Measurements from ENCODE around the gene NPDC1. TPM values are rescaled to one million over a fixed set of nuclear protein-coding genes. Genes with fewer than 3 reads are reported as not detected.

Gene NPDC1
- total RNA-seq, 1 experiment from 2014 or later, result 44.1 TPM

GRCh38 chr9:137062384-137062783 lies 16.4 kb upstream of the NPDC1 start:
- DNase-seq, result no peak
- Mint-ChIP-seq H3K27ac (ENCODE audit: unreplicated experiment) (no peak overlapping the region), H3K27me3 (ENCODE audit: insufficient read depth, unreplicated experiment) (no peaks in the 10 kb centered on the region), H3K9me3 (ENCODE audit: unreplicated experiment) (no peaks in the 10 kb centered on the region), H3K4me1 (ENCODE audit: low read depth, unreplicated experiment) (no peaks in the 10 kb centered on the region), H3K4me3 (ENCODE audit: unreplicated experiment) (no peak overlapping the region), H3K36me3 (ENCODE audit: insufficient read depth, unreplicated experiment) (peaks cover 13% of the 10 kb centered on the region)
- H3K9me3 ChIP-seq, result no peaks in the 10 kb centered on the region
- TF ChIP-seq CTCF (IDR thresholded peaks at IDR 0.05; ENCODE audit: insufficient read depth in 1 of 2, low read depth in 1 of 2, low read length in 1 of 2, severe bottlenecking in 1 of 2, unreplicated experiment in 1 of 2), result no peak
- H3K36me3 ChIP-seq (ENCODE audit: control insufficient read depth, insufficient read depth, low read length), result no peaks in the 10 kb centered on the region
- no peaks in the 10 kb centered on the region for H3K4me1 ChIP-seq
- POLR2A ChIA-PET, result no interaction called here
- BruUV-seq (replicated peaks), result TSS peak; percentile 58
- no peak overlapping the region for H3K4me3 ChIP-seq (ENCODE audit: low read depth, low read length)
- intact Hi-C loops (cut with micrococcal nuclease; ENCODE audit: unreplicated experiment), result no loop called here
- CTCF ChIA-PET, result interaction anchor here (2.1 kb wide), 1 partner anchor 16 kb away, joined by 31 read pairs; the partner anchor contains the start of gene NPDC1
- H3K27me3 ChIP-seq (replicated peaks; ENCODE audit: control insufficient read depth, insufficient read depth, low read length), result no peaks in the 10 kb centered on the region

GRCh38 chr9:137058521-137059234 lies 12.7 kb upstream of the NPDC1 start:
- BruUV-seq (replicated peaks), result no TSS peak
- ChIA-PET CTCF (interaction anchor here (0.9 to 2.3 kb wide), 5 partner anchors 9 to 29 kb away, joined by 3 to 8 read pairs (median 5); partner anchors contain the start of genes NPDC1 and SAPCD2), POLR2A (no interaction called here)
- no peak overlapping the region for H3K4me3 ChIP-seq (ENCODE audit: low read depth, low read length)
- no peak for TF ChIP-seq CTCF (IDR thresholded peaks at IDR 0.05; ENCODE audit: insufficient read depth in 1 of 2, low read depth in 1 of 2, low read length in 1 of 2, severe bottlenecking in 1 of 2, unreplicated experiment in 1 of 2)
- peaks cover 18% of the 10 kb centered on the region for H3K4me1 ChIP-seq
- H3K9me3 ChIP-seq, result no peaks in the 10 kb centered on the region
- Mint-ChIP-seq H3K4me3 (ENCODE audit: unreplicated experiment) (no peak overlapping the region), H3K4me1 (ENCODE audit: low read depth, unreplicated experiment) (peaks cover 6% of the 10 kb centered on the region), H3K27me3 (ENCODE audit: insufficient read depth, unreplicated experiment) (no peaks in the 10 kb centered on the region), H3K27ac (ENCODE audit: unreplicated experiment) (no peak overlapping the region), H3K9me3 (ENCODE audit: unreplicated experiment) (no peaks in the 10 kb centered on the region), H3K36me3 (ENCODE audit: insufficient read depth, unreplicated experiment) (peaks cover 10% of the 10 kb centered on the region)
- intact Hi-C loops (cut with micrococcal nuclease; ENCODE audit: unreplicated experiment), result no loop called here
- H3K27me3 ChIP-seq (replicated peaks; ENCODE audit: control insufficient read depth, insufficient read depth, low read length), result no peaks in the 10 kb centered on the region
- no peaks in the 10 kb centered on the region for H3K36me3 ChIP-seq (ENCODE audit: control insufficient read depth, insufficient read depth, low read length)
- no peak for DNase-seq

- H3K4me1 ChIP-seq, result peaks cover 18% of the 10 kb centered on the region
- CTCF ChIA-PET, result interaction anchor here (1.0 to 2.3 kb wide), 2 partner anchors 11 to 13 kb away, joined by 3 to 6 read pairs; partner anchors contain the start of gene SAPCD2
- Mint-ChIP-seq H3K9me3 (ENCODE audit: unreplicated experiment) (no peaks in the 10 kb centered on the region), H3K4me3 (ENCODE audit: unreplicated experiment) (no peak overlapping the region), H3K27me3 (ENCODE audit: insufficient read depth, unreplicated experiment) (no peaks in the 10 kb centered on the region), H3K4me1 (ENCODE audit: low read depth, unreplicated experiment) (peaks cover 6% of the 10 kb centered on the region), H3K27ac (ENCODE audit: unreplicated experiment) (no peak overlapping the region), H3K36me3 (ENCODE audit: insufficient read depth, unreplicated experiment) (peaks cover 4% of the 10 kb centered on the region)
- no TSS peak for BruUV-seq (replicated peaks)
- H3K9me3 ChIP-seq, result no peaks in the 10 kb centered on the region
- no peaks in the 10 kb centered on the region for H3K27me3 ChIP-seq (replicated peaks; ENCODE audit: control insufficient read depth, insufficient read depth, low read length)
- POLR2A ChIA-PET, result no interaction called here
- no peak for DNase-seq
- H3K4me3 ChIP-seq (ENCODE audit: low read depth, low read length), result no peak overlapping the region
- intact Hi-C loops (cut with micrococcal nuclease; ENCODE audit: unreplicated experiment), result no loop called here
- no peaks in the 10 kb centered on the region for H3K36me3 ChIP-seq (ENCODE audit: control insufficient read depth, insufficient read depth, low read length)
- no peak for TF ChIP-seq CTCF (IDR thresholded peaks at IDR 0.05; ENCODE audit: insufficient read depth in 1 of 2, low read depth in 1 of 2, low read length in 1 of 2, severe bottlenecking in 1 of 2, unreplicated experiment in 1 of 2)
Measured at GRCh38 chr9:137057545-137057944, 11.6 kb upstream of the NPDC1 start.

All from Caco-2 (cell line).